Glutamatergic neuron (in vitro differentiated cells): ENCODE data around the gene CAMKK1. TPM values are rescaled to one million over a fixed set of nuclear protein-coding genes. Genes with fewer than 3 reads are reported as not detected.

Source experiments
- DNase-seq: peaks from one replicate; pipeline ENCODE4 v3.0.0; 2022
- H3K27ac Mint-ChIP-seq: one replicate; pipeline ENCODE4 v1.8.0; 2020; ENCODE audit warnings: mild to moderate bottlenecking, mixed read lengths, inconsistent platforms; ENCODE audit not compliant: unreplicated experiment
- H3K27me3 Mint-ChIP-seq: one replicate; pipeline ENCODE4 v1.8.0; 2020; ENCODE audit warnings: mild to moderate bottlenecking, moderate library complexity, mixed read lengths, inconsistent platforms; ENCODE audit not compliant: unreplicated experiment
- H3K36me3 Mint-ChIP-seq: one replicate; pipeline ENCODE4 v1.8.0; 2020; ENCODE audit warnings: mild to moderate bottlenecking, mixed read lengths, inconsistent platforms; ENCODE audit not compliant: unreplicated experiment
- H3K4me1 Mint-ChIP-seq: one replicate; pipeline ENCODE4 v1.8.0; 2020; ENCODE audit warnings: mild to moderate bottlenecking, low read depth, mixed read lengths, inconsistent platforms; ENCODE audit not compliant: unreplicated experiment
- H3K4me3 Mint-ChIP-seq: one replicate; pipeline ENCODE4 v1.8.0; 2020; ENCODE audit warnings: mild to moderate bottlenecking, mixed read lengths, inconsistent platforms; ENCODE audit not compliant: unreplicated experiment
- H3K9me3 Mint-ChIP-seq: one replicate; pipeline ENCODE4 v1.8.0; 2020; ENCODE audit warnings: mild to moderate bottlenecking, moderate library complexity, mixed read lengths, inconsistent platforms; ENCODE audit not compliant: unreplicated experiment
- CTCF ChIP-seq: fragments of 200-600 bp; sonication (generic); IDR thresholded peaks from one replicate; pipeline ENCODE4 v1.5.0; 2021; ENCODE audit not compliant: partially characterized antibody, unreplicated experiment
- total RNA-seq: library from RNA; stranded (reverse); fragmentation: NEBNext Ultra II Directional; extraction: Animal tissue kit (Norgen Biotek cat#: 25700); gene quantifications from one replicate; pipeline ENCODE4 v1.2.1, GENCODE V29; 2021; ENCODE audit not compliant: unreplicated experiment

CAMKK1 gene
- total RNA-seq, 1 donor from 2014 or later: 41.3 TPM

GRCh38 chr17:3894188-3894587 lies 1.3 kb upstream of the CAMKK1 start:
- H3K9me3 Mint-ChIP-seq: peaks cover 9% of the 10 kb centered on the region
- DNase-seq: no peak
- H3K36me3 Mint-ChIP-seq: no peaks in the 10 kb centered on the region
- H3K4me1 Mint-ChIP-seq: peaks cover 40% of the 10 kb centered on the region
- no peak overlapping the region for H3K27ac Mint-ChIP-seq
- H3K4me3 Mint-ChIP-seq: peak overlapping the region; percentile 90
- H3K27me3 Mint-ChIP-seq: peaks cover 13% of the 10 kb centered on the region
- no peak for TF ChIP-seq CTCF

GRCh38 chr17:3893720-3894116 lies 865 bp upstream of the CAMKK1 start:
- Mint-ChIP-seq H3K27me3 (peaks cover 13% of the 10 kb centered on the region), H3K4me1 (peaks cover 42% of the 10 kb centered on the region), H3K9me3 (peaks cover 9% of the 10 kb centered on the region), H3K36me3 (no peaks in the 10 kb centered on the region), H3K27ac (peak overlapping the region; percentile 85), H3K4me3 (peak overlapping the region; percentile 90)
- DNase-seq: no peak
- no peak for TF ChIP-seq CTCF

- H3K27ac Mint-ChIP-seq: peak overlapping the region; percentile 77
- H3K4me1 Mint-ChIP-seq: peaks cover 39% of the 10 kb centered on the region
- no peaks in the 10 kb centered on the region for H3K36me3 Mint-ChIP-seq
- TF ChIP-seq CTCF: no peak
- peaks cover 13% of the 10 kb centered on the region for H3K27me3 Mint-ChIP-seq
- DNase-seq: peak; percentile 78
- peaks cover 9% of the 10 kb centered on the region for H3K9me3 Mint-ChIP-seq
- H3K4me3 Mint-ChIP-seq: peak overlapping the region; percentile 90
Measured at GRCh38 chr17:3892095-3892998, 506 bp downstream of the CAMKK1 start.

GRCh38 chr17:3891626-3892094 lies 1.2 kb downstream of the CAMKK1 start:
- H3K4me1 Mint-ChIP-seq: peaks cover 32% of the 10 kb centered on the region
- peak overlapping the region; percentile 90 for H3K4me3 Mint-ChIP-seq
- H3K27ac Mint-ChIP-seq: peak overlapping the region; percentile 64
- no peak for DNase-seq
- peaks cover 8% of the 10 kb centered on the region for H3K9me3 Mint-ChIP-seq
- H3K27me3 Mint-ChIP-seq: peaks cover 13% of the 10 kb centered on the region
- no peak for TF ChIP-seq CTCF
- H3K36me3 Mint-ChIP-seq: no peaks in the 10 kb centered on the region

- H3K4me1 Mint-ChIP-seq: peaks cover 31% of the 10 kb centered on the region
- no peak for TF ChIP-seq CTCF
- peak overlapping the region; percentile 90 for H3K4me3 Mint-ChIP-seq
- H3K36me3 Mint-ChIP-seq: no peaks in the 10 kb centered on the region
- peak overlapping the region; percentile 64 for H3K27ac Mint-ChIP-seq
- peaks cover 17% of the 10 kb centered on the region for H3K27me3 Mint-ChIP-seq
- peaks cover 7% of the 10 kb centered on the region for H3K9me3 Mint-ChIP-seq
- no peak for DNase-seq
Measured at GRCh38 chr17:3890878-3891219, 2.0 kb downstream of the CAMKK1 start.
